HEK293 (cell line): ENCODE measurements around the gene CARD6.

Experiments used
- CTCF ChIA-PET: fragments of 350-600 bp; formaldehyde crosslinking; extraction: SDS; loops from one replicate; lab custom pipeline; 2021; ENCODE audit warnings: antibody characterized with exemption; lab: Yijun Ruan, JAX
- POLR2A ChIA-PET: fragments of 300-600 bp; formaldehyde crosslinking; extraction: SDS; loops from one replicate; lab custom pipeline; 2020; ENCODE audit warnings: antibody characterized with exemption, inconsistent platforms; lab: Yijun Ruan, JAX
- H3K27ac ChIP-seq: fragments of 200-500 bp; sonication (Bioruptor generic); 2 replicates; pipeline ENCODE4 v1.5.1; 2014; ENCODE audit warnings: low read depth, low read length, control low read depth, inconsistent platforms; ENCODE audit errors: extremely low read depth
- H3K36me3 ChIP-seq, 2 experiments: fragments of 200-500 bp in 1 of 2; sonication (Bioruptor generic) in 1 of 2; 1 replicate in 1 of 2; 2 replicates in 1 of 2; pipeline ENCODE4 v1.5.1; 2014 to 2017; ENCODE audit warnings: inconsistent platforms in 2 of 2, low read length in 2 of 2; ENCODE audit not compliant: control insufficient read depth in 2 of 2, insufficient read depth in 1 of 2
- H3K4me1 ChIP-seq: fragments of 200-500 bp; sonication (Bioruptor generic); 2 replicates; pipeline ENCODE4 v1.5.1; 2014; ENCODE audit warnings: mild to moderate bottlenecking, low read length, inconsistent platforms; ENCODE audit not compliant: control insufficient read depth, insufficient read depth
- H3K4me3 ChIP-seq: 2 replicates; pipeline ENCODE4 v1.5.1; 2011; ENCODE audit warnings: low read depth, mild to moderate bottlenecking, control low read depth, low read length, moderate library complexity
- H3K9me3 ChIP-seq: fragments of 200-500 bp; sonication (Bioruptor generic); 2 replicates; pipeline ENCODE4 v1.5.1; 2014; ENCODE audit warnings: low read depth, low read length, inconsistent platforms; ENCODE audit not compliant: control insufficient read depth, insufficient read depth
- BCL11B ChIP-seq: fragments of 450-650 bp; formaldehyde crosslinking; IDR thresholded peaks from 2 replicates; pipeline ENCODE4 v1.5.1; 2016; ENCODE audit warnings: low read depth, missing biosample characterization, missing genetic modification characterization
- FEZF1 ChIP-seq: fragments of 450-650 bp; formaldehyde crosslinking; IDR thresholded peaks from 2 replicates; pipeline ENCODE4 v1.5.1; 2016; ENCODE audit warnings: missing biosample characterization, missing genetic modification characterization
- KLF10 ChIP-seq: fragments of 450-650 bp; IDR thresholded peaks from 2 replicates; pipeline ENCODE4 v1.5.1; 2018; ENCODE audit warnings: missing biosample characterization, mild to moderate bottlenecking, missing genetic modification characterization
- OSR2 ChIP-seq: fragments of 450-650 bp; formaldehyde crosslinking; IDR thresholded peaks from 2 replicates; pipeline ENCODE4 v1.5.1; 2016; ENCODE audit warnings: missing biosample characterization, missing genetic modification characterization
- RBAK ChIP-seq: fragments of 450-650 bp; formaldehyde crosslinking; IDR thresholded peaks from 2 replicates; pipeline ENCODE4 v1.5.1; 2016; ENCODE audit warnings: missing biosample characterization, missing genetic modification characterization
- SETDB1 ChIP-seq: IDR thresholded peaks from one replicate; pipeline ENCODE4 v1.6.1; 2017; ENCODE audit warnings: mild to moderate bottlenecking, low read length, moderate library complexity, mixed read lengths; ENCODE audit not compliant: insufficient read length
- SP7 ChIP-seq: fragments of 450-650 bp; formaldehyde crosslinking; IDR thresholded peaks from 2 replicates; pipeline ENCODE4 v1.5.1; 2016; ENCODE audit warnings: missing biosample characterization, missing genetic modification characterization
- ZBTB44 ChIP-seq: fragments of 450-650 bp; IDR thresholded peaks from 2 replicates; pipeline ENCODE4 v1.5.1; 2018; ENCODE audit warnings: missing biosample characterization, mild to moderate bottlenecking, missing genetic modification characterization
- ZFP3 ChIP-seq: fragments of 450-650 bp; formaldehyde crosslinking; IDR thresholded peaks from 2 replicates; pipeline ENCODE4 v1.5.1; 2016; ENCODE audit warnings: low read depth, missing biosample characterization, missing genetic modification characterization
- ZFP41 ChIP-seq: fragments of 450-650 bp; formaldehyde crosslinking; IDR thresholded peaks from 2 replicates; pipeline ENCODE4 v1.5.1; 2016; ENCODE audit warnings: missing biosample characterization, missing genetic modification characterization, borderline replicate concordance
- ZNF2 ChIP-seq: fragments of 450-650 bp; formaldehyde crosslinking; IDR thresholded peaks from 2 replicates; pipeline ENCODE4 v1.5.1; 2016; ENCODE audit warnings: missing biosample characterization, missing genetic modification characterization
- ZNF23 ChIP-seq: fragments of 450-650 bp; formaldehyde crosslinking; IDR thresholded peaks from 2 replicates; pipeline ENCODE4 v1.5.1; 2016; ENCODE audit warnings: missing biosample characterization, missing genetic modification characterization, borderline replicate concordance
- ZNF239 ChIP-seq: fragments of 450-650 bp; formaldehyde crosslinking; IDR thresholded peaks from 2 replicates; pipeline ENCODE4 v1.5.1; 2016; ENCODE audit warnings: missing biosample characterization, missing genetic modification characterization
- ZNF248 ChIP-seq: fragments of 450-650 bp; formaldehyde crosslinking; IDR thresholded peaks from 2 replicates; pipeline ENCODE4 v1.5.1; 2017; ENCODE audit warnings: missing biosample characterization, missing genetic modification characterization
- ZNF324 ChIP-seq: fragments of 450-650 bp; formaldehyde crosslinking; IDR thresholded peaks from 2 replicates; pipeline ENCODE4 v1.5.1; 2016; ENCODE audit warnings: missing biosample characterization, missing genetic modification characterization
- ZNF513 ChIP-seq: fragments of 450-650 bp; IDR thresholded peaks from 2 replicates; pipeline ENCODE4 v1.5.1; 2018; ENCODE audit warnings: missing biosample characterization, missing genetic modification characterization
- ZNF621 ChIP-seq: fragments of 450-650 bp; formaldehyde crosslinking; IDR thresholded peaks from 2 replicates; pipeline ENCODE4 v1.5.1; 2017; ENCODE audit warnings: missing biosample characterization, missing genetic modification characterization
- ZNF654 ChIP-seq: fragments of 450-650 bp; formaldehyde crosslinking; IDR thresholded peaks from 2 replicates; pipeline ENCODE4 v1.5.1; 2016; ENCODE audit warnings: low read depth, missing biosample characterization, missing genetic modification characterization
- ZNF707 ChIP-seq: fragments of 450-650 bp; formaldehyde crosslinking; IDR thresholded peaks from 2 replicates; pipeline ENCODE4 v1.5.1; 2016; ENCODE audit warnings: missing biosample characterization, missing genetic modification characterization

CARD6 gene

GRCh38 chr5:40831346-40832210, 9.6 kb upstream of the CARD6 start:
- Histone ChIP-seq H3K27ac (no peak overlapping the region), H3K9me3 (no peaks in the 10 kb centered on the region), H3K36me3 (peaks cover 70 to 82% of the 10 kb centered on the region in 2 experiments), H3K4me1 (no peaks in the 10 kb centered on the region), H3K4me3 (no peak overlapping the region)
- TF ChIP-seq FEZF1 (tag by site-specific recombination) (no peak), ZNF513 (tag by site-specific recombination) (no peak), RBAK (tag by site-specific recombination) (no peak), OSR2 (tag by site-specific recombination) (no peak), ZNF621 (tag by site-specific recombination) (no peak), ZFP41 (tag by site-specific recombination) (no peak), ZNF248 (tag by site-specific recombination) (no peak), ZFP3 (tag by site-specific recombination) (0 out of 2 replicates have a peak, but pooled peaks have one; percentile 21), KLF10 (tag by site-specific recombination) (no peak), BCL11B (tag by site-specific recombination) (no peak), SP7 (tag by site-specific recombination) (peak; percentile 92), SETDB1 (no peak)
- POLR2A ChIA-PET = interaction anchor here (1.0 to 2.1 kb wide), 4 partner anchors 8 to 34 kb away, joined by 3 to 10 read pairs (median 4); partner anchors contain the start of gene PRKAA1
- CTCF ChIA-PET = interaction anchor here (0.6 to 1.3 kb wide), 2 partner anchors 35 to 721 kb away, joined by 3 to 7 read pairs; no protein-coding TSS in a partner anchor

GRCh38 chr5:40832345-40832744, 8.8 kb upstream of the CARD6 start:
- no peaks in the 10 kb centered on the region for H3K4me1 ChIP-seq
- no peak overlapping the region for H3K27ac ChIP-seq
- H3K4me3 ChIP-seq = no peak overlapping the region
- ChIA-PET CTCF (interaction anchor here (1.3 kb wide), 1 partner anchor 36 kb away, joined by 7 read pairs; no protein-coding TSS in a partner anchor), POLR2A (interaction anchor here (1.3 to 2.1 kb wide), 2 partner anchors 9 to 35 kb away, joined by 4 to 10 read pairs; no protein-coding TSS in a partner anchor)
- peaks cover 64 to 74% of the 10 kb centered on the region in 2 experiments for H3K36me3 ChIP-seq
- TF ChIP-seq ZNF23 (tag by site-specific recombination) = no peak
- TF ChIP-seq ZNF2 = no peak
- no peak for TF ChIP-seq ZNF324 (tag by site-specific recombination)
- TF ChIP-seq ZNF707 (tag by site-specific recombination) = no peak
- no peak for TF ChIP-seq FEZF1 (tag by site-specific recombination)
- TF ChIP-seq ZBTB44 = no peak
- TF ChIP-seq ZNF239 (tag by site-specific recombination) = no peak
- no peak for TF ChIP-seq ZNF654 (tag by site-specific recombination)
- H3K9me3 ChIP-seq = no peaks in the 10 kb centered on the region
